GM19239 (cell line): ENCODE data around the gene PLCB1.

Experiments
- DNase-seq: peaks from one replicate; pipeline ENCODE4 v3.0.0; 2011; ENCODE audit warnings: low spot score; ENCODE audit not compliant: insufficient read length
- FAIRE-seq: peaks from 2 replicates; lab custom pipeline; 2011; peaks lifted over from hg19 to GRCh38; lab: Jason Lieb, UNC

The PLCB1 gene

DNA sequence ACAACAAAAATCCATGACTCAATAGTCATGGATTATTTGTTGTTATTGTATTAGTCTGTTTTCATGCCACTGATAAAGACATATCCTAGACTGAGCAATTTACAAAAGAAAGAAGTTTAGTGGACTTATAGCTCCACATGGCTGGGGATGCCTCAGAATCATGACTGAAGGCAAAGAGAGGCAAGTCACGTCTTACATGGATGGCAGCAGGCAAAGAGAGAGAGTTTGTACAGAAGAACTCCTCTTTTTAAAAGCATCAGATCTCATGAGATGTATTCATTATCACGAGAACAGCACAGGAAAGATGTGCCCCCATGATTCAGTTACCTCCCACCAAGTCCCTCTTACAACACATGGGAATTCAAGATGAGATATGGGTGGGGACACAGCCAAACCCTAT, 792.5 kb downstream of the PLCB1 start:
- no peak for DNase-seq
- FAIRE-seq = no peak

DNA sequence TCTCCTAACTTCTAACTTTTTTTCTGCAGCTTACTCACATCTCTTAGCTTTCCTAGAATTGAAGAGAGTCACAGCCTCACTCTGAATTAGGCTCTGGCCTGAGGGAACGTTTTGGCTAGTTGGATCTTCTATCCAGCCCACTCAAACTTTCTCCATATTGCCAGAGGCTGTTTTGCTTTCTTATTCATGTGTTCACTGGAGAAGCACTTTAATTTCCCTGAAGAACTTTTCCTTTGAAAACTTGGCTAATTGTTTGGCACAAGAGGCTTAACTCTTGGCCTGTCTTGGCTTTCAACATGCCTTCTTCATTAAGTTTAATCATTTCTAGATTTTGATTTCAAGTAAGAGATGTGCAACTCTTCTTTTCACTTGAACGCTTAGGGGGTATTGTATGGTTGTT, 798.7 kb downstream of the PLCB1 start:
- FAIRE-seq (no peak), DNase-seq (no peak)

DNA sequence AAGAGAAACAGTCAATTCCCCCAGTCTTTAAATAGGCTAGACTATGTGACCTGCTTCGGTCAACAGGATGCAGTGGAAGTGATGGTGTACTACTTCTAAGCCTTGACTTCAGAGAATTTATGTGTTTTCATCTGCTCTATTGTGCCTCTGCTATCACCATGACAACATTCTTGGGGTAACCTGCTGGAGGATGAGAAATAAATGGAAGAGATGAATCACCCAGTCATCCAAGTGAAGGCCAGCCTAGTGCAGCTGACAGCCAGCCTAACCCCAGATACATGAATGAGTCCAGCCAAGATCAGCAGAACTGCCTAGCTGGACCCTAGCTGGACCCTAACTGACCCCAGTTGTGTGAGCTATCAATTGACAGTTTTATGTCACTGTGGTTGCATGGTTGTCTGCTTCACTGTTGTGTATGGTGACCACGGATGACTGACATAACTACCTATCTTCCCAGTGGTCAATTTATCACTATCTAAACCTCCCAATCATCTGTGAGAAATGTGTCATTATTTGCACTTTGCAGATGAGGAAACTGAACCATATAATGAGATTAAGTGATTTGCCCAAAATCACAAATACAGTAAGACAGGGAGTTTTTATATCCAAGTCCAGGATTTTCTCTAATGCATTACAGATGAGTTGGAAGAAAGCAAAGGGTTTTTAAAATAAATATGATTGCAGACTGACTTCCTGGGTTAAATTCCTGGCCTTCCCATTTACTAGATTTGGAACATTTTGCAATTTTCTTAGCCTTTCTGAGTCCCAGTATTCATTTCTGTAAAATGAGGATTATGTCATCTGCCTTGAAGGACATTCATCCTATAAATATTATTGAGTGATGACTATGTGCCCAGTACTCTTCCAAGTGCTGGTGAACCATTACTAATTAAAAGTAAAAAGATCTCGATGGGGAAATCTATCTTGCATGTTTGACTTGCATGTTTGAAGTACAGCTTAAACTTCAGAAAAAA, 800.4 kb downstream of the PLCB1 start:
- DNase-seq = no peak
- no peak for FAIRE-seq

DNA sequence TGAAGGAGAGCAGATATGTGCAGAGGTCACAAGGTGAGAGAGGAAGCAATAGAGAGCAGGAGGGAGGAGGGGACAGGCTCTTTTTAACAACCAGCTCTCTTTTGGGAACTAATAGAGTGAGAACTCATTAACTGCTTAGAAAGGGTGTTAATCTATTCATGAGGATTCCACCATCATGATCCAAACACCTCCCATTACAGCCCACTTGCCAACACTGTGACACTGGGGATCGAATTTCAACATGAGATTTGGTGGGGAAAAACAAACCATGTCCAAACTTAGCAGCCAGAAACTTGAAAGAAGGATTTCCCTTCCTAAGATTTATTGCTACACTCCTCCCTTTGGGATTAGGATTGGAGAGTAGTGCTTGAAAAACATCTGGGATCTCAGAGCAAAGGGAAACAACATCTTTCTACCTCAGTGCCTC, 801.3 kb downstream of the PLCB1 start:
- no peak for FAIRE-seq

DNA sequence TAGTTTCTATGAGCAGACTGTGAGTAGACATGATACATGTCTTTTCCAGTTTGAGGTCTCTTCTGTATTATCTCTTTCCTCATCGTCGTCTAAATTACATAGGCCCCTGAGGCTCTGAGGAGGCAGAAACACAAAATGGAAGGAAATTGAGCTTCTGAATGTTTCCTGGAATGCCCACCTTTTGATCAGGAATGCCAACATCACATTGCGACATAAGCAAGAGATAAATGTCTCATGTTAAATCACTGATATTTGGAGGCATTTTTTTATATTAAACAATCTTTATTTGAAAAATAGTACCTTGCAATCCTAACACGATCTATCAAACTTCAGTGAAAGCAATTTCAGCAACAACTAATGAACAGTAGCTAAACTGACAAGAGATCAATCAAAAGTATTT, 802.3 kb downstream of the PLCB1 start:
- FAIRE-seq = no peak

More for the DNA sequence above, 801.3 kb downstream of the PLCB1 start:
- DNase-seq = no peak

More for the DNA sequence above, 802.3 kb downstream of the PLCB1 start:
- no peak for DNase-seq
